GM18505 (cell line): ENCODE measurements around the gene MICU1.
"Not testable (repeated sequence)": the region's sequence is repeated elsewhere in the genome, so short reads cannot be mapped to it uniquely, and the experiment has no call there.

Source experiments
- ATAC-seq: cut with Tn5 transposase; IDR thresholded peaks from one replicate; pipeline ENCODE4 v1.9.1; 2021; ENCODE audit not compliant: unreplicated experiment
- POLR2A ChIP-seq: IDR thresholded peaks from 4 replicates; pipeline ENCODE4 v1.6.1; 2011; ENCODE audit warnings: borderline replicate concordance; ENCODE audit not compliant: insufficient read depth, insufficient read length; ENCODE audit errors: extremely low read depth

The MICU1 gene

DNA sequence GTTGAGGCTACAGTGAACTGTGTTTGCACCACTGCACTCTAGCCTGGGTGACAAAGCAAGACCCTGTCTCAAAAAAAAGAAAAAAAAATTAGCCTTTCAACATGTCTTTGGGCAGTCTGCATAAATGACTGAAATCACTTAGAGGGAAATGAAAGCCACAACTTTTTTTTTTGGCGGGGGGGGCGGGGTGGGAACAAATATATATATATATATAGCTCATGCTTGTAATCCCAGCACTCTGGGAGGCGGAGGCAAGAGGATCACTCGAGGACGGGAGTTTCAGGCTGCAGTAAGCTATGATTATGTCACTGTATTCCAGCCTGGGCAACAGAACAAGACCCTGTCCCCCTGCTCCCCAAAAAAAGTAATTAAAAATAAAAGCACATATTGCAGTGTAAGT lies 23.4 kb upstream of the MICU1 start:
- no peak for ATAC-seq
- TF ChIP-seq POLR2A, result no peak

DNA sequence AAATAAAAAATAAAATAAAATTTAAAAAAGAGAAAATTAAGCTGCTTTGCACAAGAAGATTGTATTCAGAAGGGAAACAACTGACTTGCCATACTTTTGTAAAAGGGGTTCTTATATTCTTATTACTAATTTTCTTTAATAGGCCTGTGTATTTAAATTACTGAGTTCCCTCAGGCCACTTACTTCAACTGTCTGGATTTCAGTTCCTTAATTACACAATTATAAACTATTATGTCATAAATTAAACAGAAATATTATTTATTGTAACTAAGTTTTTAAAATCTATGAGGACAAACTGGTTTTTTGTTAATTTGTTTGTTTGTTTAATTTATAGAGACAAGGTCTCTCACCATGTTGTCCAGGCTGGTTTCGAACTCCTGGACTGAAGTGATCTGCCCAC lies 22.4 kb upstream of the MICU1 start:
- no peak for TF ChIP-seq POLR2A
- ATAC-seq, result no peak

DNA sequence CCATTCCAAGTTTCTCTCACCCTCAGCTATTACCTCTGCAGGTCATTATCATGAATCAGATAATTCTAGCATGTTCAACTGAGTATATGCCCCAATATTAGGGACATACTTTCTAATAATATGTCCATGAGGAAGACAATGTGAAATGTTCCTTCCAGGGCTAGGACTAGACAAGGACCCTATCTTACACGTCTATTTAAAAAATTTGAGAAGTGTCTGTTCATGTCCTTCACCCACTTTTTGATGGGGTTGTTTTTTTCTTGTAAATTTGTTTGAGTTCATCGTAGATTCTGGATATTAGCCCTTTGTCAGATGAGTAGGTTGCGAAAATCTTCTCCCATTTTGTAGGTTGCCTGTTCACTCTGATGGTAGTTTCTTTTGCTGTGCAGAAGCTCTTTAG lies 21.1 kb upstream of the MICU1 start:
- ATAC-seq, result not testable (repeated sequence)

- no peak for TF ChIP-seq POLR2A
- no peak for ATAC-seq
These were observed 19.5 kb upstream of the MICU1 start for GRCh38 chr10:72645263-72645858.

- ATAC-seq, result no peak
- no peak for TF ChIP-seq POLR2A
These were observed 16.4 kb upstream of the MICU1 start for GRCh38 chr10:72642318-72642717.

- no peak for ATAC-seq
- no peak for TF ChIP-seq POLR2A
These were observed 13.6 kb upstream of the MICU1 start for GRCh38 chr10:72639441-72639873.

DNA sequence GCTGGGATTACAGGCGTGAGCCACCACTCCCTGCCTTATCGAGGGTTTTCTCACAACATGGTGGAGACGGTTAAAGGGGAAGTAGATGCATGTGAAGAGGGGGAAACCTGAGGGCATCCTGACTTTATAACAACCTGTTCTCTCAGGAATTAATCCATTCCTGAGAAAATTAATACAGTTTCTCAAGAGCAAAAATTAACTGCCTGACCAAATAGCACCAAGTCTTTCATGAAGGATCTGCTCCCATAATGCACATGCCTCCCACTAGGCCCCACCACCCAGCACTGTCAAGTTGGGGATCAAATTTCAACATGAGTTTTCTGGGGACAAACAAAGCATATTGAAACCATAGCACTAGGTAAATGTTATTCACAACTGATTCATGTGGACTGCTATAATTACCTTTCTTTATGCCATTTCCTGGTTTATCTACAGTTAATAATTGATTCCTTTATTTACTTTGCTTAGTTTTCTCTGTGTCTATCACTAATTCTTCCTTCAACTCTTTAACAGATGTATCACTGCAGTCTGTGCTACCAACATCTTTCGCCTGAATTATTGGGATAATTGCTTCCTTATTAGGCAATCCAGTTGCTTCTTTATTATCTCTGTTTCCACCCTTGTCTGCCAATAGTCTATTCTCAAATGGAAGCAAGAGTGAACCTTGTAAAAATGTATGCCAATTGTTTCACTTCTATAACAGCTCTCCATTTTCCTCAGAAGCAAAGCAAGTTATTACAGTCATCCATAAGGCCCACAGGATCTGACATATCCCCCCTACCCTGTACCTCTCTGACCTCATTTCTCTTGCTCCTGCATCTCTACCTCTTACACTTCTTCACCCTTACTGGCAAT lies 12.9 kb upstream of the MICU1 start:
- no peak for ATAC-seq
- no peak for TF ChIP-seq POLR2A

- no peak for TF ChIP-seq POLR2A
- no peak for ATAC-seq
These were observed 11.5 kb upstream of the MICU1 start for GRCh38 chr10:72637398-72637857.

DNA sequence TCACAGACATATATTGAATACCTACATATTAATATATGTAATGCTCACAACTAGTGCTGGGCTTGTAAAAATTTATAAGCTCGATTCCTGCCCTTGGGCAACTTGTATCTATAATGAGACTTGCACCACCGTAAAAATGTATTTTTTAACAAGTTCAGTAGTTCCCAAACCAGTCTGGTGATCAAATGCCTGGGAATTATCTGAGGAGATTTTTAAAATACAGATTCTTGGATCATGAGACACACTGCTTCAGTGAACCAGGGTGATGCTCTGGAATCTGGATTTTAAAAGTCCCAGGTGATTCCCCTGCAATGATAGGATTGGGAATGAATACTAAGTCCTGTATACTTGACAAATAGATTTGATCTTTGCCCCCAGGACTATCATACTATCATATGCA lies 4.3 kb upstream of the MICU1 start:
- no peak for TF ChIP-seq POLR2A
- no peak for ATAC-seq

- no peak for TF ChIP-seq POLR2A
- ATAC-seq, result no peak
These were observed 520 bp upstream of the MICU1 start for GRCh38 chr10:72626444-72626754.

DNA sequence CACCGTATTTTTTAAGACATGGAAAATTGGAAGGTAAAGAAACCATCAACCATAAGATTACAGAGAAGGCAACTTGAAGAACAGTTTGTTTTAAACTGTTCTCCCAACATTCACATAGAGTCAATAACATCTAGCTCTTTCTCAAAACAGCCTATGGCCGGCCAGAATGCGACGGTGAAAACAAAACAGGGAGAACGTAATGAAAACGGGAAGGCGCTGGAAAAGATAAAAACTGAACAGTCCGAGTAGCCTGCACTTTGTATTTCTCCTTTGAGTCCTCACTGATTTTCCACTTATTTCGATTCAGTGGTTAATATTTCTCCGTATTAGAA lies 637 bp downstream of the MICU1 start:
- no peak for ATAC-seq
- TF ChIP-seq POLR2A, result no peak

DNA sequence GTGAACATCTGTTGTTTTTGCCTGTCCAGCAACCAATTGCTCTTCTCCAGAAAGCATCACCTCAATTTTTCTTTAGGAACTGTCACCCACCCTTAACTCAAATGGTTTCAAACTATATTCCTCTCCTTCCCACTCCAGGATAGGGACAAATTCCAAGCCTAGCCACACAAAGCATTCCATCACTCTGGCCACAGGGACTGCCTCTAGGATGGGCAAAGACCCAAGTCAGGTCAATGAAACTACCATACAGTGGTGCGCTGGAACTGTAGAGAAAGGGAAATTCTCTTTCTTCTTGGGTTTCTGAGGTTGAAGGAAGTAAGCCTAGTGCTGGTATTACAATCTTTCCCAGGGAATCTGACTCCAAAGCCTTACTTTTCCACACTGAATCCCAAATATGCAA lies 3.6 kb downstream of the MICU1 start:
- no peak for TF ChIP-seq POLR2A
- no peak for ATAC-seq

DNA sequence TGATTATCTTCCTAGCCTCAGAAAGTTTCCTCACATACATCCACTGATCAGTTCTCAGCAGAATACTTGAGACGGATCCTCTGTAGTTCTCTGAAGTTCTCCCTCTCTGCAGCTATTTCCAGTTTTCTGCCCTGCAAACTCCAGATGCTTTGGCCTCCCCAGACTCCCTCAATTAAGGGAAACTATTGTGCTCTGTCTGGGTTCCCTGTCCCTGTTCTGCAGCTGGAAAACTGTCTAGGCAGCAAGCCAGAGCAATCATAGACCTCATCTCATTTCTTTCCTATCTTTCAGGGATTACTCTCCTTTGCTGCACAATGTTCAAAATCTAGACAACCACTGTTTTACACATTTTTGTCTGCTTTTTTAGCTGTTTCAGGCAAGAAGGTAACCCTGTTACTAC lies 9.2 kb downstream of the MICU1 start:
- ATAC-seq, result no peak

GRCh38 chr10:72615970-72616369 lies 9.9 kb downstream of the MICU1 start:
- ATAC-seq, result no peak
- TF ChIP-seq POLR2A, result no peak

More for the DNA sequence above, 9.2 kb downstream of the MICU1 start:
- TF ChIP-seq POLR2A, result no peak
